Adrenal gland (tissue), 5 donors: ENCODE data around the gene EXOSC9.

Experiments used
- POLR2A ChIP-seq, 2 donors: fragments of 450-650 bp; IDR thresholded peaks; one replicate each; pipeline ENCODE4 v1.6.1; 2017; ENCODE audit warnings: antibody characterized with exemption in 2 of 2, mild to moderate bottlenecking in 2 of 2, moderate library complexity in 1 of 2
- TF ChIP-seq, protein P1 (sequence below), 6 experiments: fragments of 450-650 bp in 4 of 6; fragments of 200-600 bp in 2 of 6; sonication (generic) in 1 of 6; IDR thresholded peaks; 1 replicate in 5 of 6; 2 replicates in 1 of 6; pipeline versions ENCODE4 v1.5.1 to v1.8.0; 2016 to 2021; ENCODE audit warnings: antibody characterized with exemption in 6 of 6, mild to moderate bottlenecking in 2 of 6, moderate library complexity in 1 of 6
- donor health status: DM: no; HTN: no; CAD: no.

- TF ChIP-seq POLR2A (IDR thresholded peaks at IDR 0.05) = no peak
- TF ChIP-seq, protein P1, sequence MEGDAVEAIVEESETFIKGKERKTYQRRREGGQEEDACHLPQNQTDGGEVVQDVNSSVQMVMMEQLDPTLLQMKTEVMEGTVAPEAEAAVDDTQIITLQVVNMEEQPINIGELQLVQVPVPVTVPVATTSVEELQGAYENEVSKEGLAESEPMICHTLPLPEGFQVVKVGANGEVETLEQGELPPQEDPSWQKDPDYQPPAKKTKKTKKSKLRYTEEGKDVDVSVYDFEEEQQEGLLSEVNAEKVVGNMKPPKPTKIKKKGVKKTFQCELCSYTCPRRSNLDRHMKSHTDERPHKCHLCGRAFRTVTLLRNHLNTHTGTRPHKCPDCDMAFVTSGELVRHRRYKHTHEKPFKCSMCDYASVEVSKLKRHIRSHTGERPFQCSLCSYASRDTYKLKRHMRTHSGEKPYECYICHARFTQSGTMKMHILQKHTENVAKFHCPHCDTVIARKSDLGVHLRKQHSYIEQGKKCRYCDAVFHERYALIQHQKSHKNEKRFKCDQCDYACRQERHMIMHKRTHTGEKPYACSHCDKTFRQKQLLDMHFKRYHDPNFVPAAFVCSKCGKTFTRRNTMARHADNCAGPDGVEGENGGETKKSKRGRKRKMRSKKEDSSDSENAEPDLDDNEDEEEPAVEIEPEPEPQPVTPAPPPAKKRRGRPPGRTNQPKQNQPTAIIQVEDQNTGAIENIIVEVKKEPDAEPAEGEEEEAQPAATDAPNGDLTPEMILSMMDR (IDR thresholded peaks at IDR 0.05) = no peak
Observed at GRCh38 chr4:121786221-121786620, 14.9 kb upstream of the EXOSC9 start.
